Vagina (tissue), 2 donors: ENCODE data around the gene WNT7B.

ENCODE experiments used
- POLR2A ChIP-seq, 2 donors: fragments of 450-650 bp; IDR thresholded peaks; one replicate each; pipeline ENCODE4 v1.6.1; 2017; ENCODE audit warnings: antibody characterized with exemption in 2 of 2, mild to moderate bottlenecking in 2 of 2, moderate library complexity in 2 of 2
- TF ChIP-seq, protein P1 (sequence below), 3 experiments: fragments of 450-650 bp in 2 of 3; fragments of 200-600 bp in 1 of 3; sonication (generic) in 1 of 3; IDR thresholded peaks; one replicate each; pipeline ENCODE4 v1.5.1; 2017 to 2019; ENCODE audit warnings: antibody characterized with exemption in 3 of 3, mild to moderate bottlenecking in 2 of 3, moderate library complexity in 2 of 3

GRCh38 chr22:45938913-45939312, 38.0 kb downstream of the WNT7B start:
- TF ChIP-seq, protein P1, sequence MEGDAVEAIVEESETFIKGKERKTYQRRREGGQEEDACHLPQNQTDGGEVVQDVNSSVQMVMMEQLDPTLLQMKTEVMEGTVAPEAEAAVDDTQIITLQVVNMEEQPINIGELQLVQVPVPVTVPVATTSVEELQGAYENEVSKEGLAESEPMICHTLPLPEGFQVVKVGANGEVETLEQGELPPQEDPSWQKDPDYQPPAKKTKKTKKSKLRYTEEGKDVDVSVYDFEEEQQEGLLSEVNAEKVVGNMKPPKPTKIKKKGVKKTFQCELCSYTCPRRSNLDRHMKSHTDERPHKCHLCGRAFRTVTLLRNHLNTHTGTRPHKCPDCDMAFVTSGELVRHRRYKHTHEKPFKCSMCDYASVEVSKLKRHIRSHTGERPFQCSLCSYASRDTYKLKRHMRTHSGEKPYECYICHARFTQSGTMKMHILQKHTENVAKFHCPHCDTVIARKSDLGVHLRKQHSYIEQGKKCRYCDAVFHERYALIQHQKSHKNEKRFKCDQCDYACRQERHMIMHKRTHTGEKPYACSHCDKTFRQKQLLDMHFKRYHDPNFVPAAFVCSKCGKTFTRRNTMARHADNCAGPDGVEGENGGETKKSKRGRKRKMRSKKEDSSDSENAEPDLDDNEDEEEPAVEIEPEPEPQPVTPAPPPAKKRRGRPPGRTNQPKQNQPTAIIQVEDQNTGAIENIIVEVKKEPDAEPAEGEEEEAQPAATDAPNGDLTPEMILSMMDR (IDR thresholded peaks at IDR 0.05) = no peak
- no peak for TF ChIP-seq POLR2A (IDR thresholded peaks at IDR 0.05)
